OCI-LY7 (cell line): ENCODE measurements around the gene FGA.

Experiments used
- EZH2phosphoT487 ChIP-seq: fragments of 200-600 bp; sonication (generic); IDR thresholded peaks from 2 replicates; pipeline ENCODE4 v1.6.1; 2018; ENCODE audit warnings: low read depth, borderline replicate concordance, mild to moderate bottlenecking, mixed run types, antibody characterized with exemption, low read length, moderate library complexity, mixed read lengths
- TF ChIP-seq, protein P1 (sequence below): fragments of 200-600 bp; sonication (generic); conservative IDR thresholded peaks from 2 replicates; pipeline ENCODE4 v1.5.1; 2014; ENCODE audit warnings: mild to moderate bottlenecking, antibody characterized with exemption, low read length, moderate library complexity, mixed read lengths

DNA sequence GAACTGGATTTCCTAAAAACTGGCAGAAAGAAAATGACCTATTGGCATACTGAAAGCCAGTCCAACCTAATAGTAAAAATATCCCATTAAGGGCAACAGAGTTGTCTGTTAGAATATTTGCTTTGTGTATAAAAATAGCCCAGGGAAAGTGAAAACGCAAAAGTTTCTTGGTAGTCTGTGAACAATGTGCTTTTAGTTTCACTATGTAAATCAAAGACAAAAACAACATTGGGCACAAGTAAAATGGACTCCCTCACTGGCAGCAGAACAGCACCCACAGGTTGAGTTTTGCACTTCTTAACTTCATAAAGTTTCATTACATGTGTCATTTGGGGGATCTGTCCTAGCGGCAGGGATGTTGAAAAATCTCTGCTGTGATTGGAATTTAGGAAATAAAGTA lies 26.2 kb upstream of the FGA start:
- TF ChIP-seq, protein P1, sequence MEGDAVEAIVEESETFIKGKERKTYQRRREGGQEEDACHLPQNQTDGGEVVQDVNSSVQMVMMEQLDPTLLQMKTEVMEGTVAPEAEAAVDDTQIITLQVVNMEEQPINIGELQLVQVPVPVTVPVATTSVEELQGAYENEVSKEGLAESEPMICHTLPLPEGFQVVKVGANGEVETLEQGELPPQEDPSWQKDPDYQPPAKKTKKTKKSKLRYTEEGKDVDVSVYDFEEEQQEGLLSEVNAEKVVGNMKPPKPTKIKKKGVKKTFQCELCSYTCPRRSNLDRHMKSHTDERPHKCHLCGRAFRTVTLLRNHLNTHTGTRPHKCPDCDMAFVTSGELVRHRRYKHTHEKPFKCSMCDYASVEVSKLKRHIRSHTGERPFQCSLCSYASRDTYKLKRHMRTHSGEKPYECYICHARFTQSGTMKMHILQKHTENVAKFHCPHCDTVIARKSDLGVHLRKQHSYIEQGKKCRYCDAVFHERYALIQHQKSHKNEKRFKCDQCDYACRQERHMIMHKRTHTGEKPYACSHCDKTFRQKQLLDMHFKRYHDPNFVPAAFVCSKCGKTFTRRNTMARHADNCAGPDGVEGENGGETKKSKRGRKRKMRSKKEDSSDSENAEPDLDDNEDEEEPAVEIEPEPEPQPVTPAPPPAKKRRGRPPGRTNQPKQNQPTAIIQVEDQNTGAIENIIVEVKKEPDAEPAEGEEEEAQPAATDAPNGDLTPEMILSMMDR = no peak
- TF ChIP-seq EZH2phosphoT487 = no peak
